GM19452 (cell line): ENCODE measurements around the gene HCFC1R1.

Experiments used
- ATAC-seq: cut with Tn5 transposase; IDR thresholded peaks from one replicate; pipeline ENCODE4 v1.9.1; 2021; ENCODE audit not compliant: unreplicated experiment

Gene HCFC1R1

GRCh38 chr16:3035972-3036725, 12.4 kb upstream of the HCFC1R1 start:
- ATAC-seq: no peak

DNA sequence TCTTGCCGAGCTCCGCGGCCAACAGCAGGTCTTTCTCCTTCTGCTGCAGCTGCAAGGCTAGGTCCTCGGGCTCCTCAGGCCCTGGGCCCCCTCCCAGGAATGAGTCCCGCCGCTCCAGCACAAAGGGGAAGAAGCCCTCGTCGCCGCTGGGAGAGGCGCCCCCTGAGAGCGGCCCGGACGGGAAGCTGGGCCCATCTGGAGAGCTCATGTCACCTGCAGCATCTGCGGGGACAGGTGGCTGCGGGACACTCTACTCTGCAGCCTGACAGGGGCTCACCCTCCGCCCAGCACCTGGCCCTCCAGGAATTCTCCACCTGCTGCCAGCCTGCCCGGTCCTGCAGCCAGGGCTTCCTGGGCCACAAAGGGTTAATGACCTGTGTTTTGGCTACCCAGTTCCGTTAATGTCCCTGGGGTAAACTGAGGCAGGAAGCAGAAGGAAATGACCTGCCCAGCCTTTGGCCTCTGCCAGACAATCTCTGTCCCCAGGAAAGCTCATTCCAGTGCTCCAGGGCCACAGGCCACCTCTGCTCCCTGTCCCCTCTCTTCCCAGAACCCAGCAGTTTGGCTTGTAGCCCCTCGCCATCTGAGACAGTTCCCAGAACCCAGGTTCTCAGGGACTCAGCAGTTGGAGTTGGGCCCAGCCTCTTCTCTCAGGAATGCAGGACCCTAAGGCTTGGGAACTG, 11.7 kb upstream of the HCFC1R1 start:
- ATAC-seq: no peak

GRCh38 chr16:3032624-3033023, 8.9 kb upstream of the HCFC1R1 start:
- ATAC-seq: no peak

- ATAC-seq: no peak
Measured at GRCh38 chr16:3030222-3031212, 6.8 kb upstream of the HCFC1R1 start.

DNA sequence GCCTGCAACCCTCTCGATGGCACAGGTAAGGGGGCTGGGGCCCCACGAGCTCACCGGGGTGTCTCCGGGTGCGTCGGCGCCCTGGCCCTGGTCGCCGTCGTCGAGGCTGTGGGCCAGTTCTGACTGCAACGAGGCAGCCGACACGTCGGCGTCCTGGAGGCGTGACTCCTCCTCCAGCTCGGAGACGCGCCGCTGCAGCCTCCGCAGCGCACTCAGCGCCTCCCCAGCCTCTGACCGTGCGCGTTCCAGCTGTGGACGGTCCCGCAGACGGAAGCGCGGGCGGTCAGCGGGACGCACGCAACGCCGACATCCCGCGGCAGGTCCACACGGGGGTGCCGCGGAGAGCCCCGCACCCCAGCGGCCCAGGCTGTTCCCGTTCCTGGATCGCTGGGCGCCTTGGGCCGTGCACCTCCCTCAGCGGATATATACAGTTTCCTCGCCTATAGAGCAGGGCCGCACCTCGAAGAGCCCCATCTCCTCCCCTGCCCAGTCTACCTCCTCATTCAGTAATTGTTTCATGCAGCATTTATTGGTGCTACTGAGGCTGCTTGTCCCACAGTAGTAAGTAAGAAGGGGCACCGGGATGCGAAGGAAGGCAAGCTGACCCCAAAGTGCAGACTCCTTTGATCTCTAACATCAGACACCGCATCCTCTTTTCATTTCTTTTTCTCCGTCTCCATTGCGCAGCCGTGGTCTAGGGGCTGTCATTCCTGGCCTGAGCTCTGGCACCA, 5.9 kb upstream of the HCFC1R1 start:
- no peak for ATAC-seq

DNA sequence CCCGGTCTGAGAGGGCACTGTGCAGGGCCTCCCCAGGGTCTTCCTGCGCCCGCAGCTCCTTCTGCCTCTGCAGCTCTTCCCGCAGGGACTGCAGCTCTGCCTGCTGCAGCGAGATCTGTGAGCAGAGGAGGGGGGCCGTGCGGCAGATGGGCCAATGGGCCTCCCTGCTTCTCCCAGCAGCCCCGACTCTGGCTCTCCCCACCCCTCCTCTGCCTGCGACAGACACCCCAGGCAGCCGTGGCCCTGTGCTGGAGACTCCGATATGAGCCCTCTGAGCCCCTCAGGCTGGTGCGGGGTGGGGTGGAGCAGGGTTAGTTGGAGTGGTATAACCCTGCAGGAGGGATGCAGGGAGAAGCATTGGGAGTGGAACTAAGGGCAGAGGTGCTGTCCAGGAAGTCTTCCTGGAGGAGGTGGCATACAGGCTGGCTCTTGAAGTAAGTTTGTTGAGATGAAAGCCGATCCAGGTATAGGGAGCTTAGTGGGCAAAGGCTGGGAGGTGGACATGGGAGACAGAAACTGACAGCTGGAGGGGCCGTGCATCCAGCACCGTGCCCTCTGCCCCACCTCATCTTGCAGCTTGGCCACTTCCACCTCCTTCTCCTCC, 5.1 kb upstream of the HCFC1R1 start:
- ATAC-seq: no peak

DNA sequence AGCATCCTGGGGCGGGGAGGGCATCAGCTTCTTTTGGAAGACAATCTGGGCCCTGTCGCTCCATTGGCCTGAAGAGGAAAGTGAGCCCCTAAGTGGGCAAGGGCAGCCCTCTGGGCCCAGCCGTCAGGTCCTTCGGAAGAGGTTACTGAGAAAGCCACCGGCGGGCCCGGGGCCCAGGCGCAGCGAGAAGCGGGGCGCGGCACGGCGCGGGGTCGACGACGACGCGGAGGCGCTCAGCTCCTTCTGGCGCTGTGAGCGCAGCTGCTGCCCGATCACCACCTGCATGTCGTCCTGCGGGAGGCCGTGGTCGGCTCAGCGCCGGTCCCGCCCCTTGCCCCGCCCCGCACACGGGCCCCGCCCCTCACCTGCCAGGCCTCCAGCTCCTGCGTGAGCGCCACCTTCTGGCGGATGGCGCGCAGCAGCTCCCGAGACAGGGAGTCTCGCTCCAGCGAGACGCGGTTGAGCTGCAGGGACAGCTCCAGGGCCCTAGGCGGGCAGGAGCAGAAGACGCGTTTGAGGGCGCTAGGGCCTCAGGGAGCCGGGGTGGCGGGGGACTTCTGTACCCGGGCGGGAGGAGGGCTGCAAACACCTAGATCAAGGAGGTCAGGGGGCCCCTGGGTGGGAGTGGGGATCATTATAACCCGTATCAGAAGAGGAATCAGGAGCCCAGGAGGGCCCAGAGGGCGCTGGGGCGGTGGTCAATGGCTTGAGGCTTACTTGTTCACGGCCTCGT, 4.4 kb upstream of the HCFC1R1 start:
- ATAC-seq: peak; percentile 39

GRCh38 chr16:3027489-3027795, 3.7 kb upstream of the HCFC1R1 start:
- no peak for ATAC-seq

DNA sequence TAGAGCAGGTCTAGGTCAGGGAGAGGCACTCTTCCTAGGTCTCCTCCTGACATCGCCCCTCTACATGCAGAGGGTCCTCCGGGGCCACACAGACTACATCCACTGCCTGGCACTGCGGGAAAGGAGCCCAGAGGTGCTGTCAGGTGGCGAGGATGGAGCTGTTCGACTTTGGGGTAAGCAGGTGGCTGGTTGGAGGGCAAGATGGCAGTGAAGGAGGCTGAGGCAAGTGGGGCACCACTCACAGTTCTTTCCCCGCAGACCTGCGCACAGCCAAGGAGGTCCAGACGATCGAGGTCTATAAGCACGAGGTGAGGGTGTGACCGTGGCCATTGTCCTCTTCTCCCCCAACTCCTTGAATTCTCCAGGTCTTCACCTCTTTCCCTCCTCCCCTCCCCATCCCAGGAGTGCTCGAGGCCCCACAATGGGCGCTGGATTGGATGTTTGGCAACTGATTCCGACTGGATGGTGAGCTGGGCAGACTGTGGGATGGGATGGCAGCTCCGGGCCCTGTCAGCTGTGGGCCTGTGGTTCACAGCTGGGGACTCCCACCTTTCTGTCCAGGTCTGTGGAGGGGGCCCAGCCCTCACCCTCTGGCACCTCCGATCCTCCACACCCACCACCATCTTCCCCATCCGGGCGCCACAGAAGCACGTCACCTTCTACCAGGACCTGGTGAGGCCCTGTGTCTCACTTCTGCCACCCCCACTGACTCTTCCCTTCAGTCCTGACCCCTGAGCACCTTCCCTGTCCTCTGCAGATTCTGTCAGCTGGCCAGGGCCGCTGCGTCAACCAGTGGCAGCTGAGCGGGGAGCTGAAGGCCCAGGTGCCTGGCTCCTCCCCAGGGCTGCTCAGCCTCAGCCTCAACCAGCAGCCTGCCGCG, 3.1 kb upstream of the HCFC1R1 start:
- ATAC-seq: no peak

DNA sequence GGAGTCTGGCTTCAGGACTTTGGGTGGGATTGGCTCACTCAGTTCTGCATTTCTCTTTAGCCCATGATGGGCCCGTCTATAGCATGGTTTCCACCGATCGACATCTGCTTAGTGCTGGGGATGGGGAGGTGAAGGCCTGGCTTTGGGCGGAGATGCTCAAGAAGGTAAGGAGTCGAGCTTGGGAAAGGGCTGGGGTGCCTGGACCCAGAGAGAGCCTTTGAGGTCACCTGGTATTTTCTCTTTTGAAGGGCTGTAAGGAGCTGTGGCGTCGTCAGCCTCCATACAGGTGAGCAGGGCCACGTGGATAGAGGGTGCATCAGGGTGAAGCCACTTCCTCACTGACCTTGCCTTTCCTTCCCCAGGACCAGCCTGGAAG, 2.2 kb upstream of the HCFC1R1 start:
- no peak for ATAC-seq

DNA sequence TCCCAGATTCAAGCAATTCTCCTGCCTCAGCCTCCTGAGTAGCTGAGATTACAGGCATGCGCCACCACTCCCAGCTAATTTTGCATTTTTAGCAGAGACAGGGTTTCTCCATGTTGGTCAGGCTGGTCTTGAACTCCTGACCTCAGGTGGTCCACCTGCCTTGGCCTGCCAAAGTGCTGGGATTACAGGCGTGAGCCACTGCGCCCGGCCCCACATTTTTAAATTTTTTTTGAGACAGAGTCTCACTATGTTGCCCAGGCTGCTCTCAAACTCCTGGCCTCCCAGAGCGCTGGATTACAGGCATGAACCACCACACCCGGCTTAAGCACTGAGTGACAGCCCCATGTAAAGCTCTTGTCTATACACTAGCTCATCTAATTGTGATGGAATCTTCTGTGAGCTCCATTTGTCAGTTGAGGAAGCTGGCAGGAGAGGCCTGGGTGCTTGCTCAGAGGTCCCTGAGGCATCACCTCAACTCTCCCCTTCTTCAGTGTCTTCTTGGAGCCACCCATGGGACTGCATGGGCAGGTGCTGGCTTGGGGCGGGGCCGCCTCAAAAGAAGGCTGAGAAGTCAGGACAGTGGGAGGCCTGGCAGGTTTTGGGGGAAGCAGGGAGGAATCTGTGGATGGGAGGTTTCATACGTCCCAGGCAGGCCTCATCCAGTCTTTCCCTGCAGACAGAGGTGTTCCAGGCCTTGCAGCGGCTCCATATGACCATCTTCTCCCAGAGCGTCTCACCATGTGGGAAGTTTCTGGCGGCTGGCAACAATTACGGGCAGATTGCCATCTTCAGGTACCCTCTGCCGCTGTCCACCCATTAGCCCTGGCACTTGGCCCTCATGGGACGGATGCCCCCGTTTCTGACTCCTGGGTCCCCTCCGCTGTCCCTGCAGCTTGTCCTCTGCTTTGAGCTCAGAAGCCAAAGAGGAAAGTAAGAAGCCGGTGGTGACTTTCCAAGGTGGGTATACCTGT, 1.6 kb upstream of the HCFC1R1 start:
- ATAC-seq: no peak

- no peak for ATAC-seq
Measured at GRCh38 chr16:3023415-3023668, 400 bp downstream of the HCFC1R1 start.

DNA sequence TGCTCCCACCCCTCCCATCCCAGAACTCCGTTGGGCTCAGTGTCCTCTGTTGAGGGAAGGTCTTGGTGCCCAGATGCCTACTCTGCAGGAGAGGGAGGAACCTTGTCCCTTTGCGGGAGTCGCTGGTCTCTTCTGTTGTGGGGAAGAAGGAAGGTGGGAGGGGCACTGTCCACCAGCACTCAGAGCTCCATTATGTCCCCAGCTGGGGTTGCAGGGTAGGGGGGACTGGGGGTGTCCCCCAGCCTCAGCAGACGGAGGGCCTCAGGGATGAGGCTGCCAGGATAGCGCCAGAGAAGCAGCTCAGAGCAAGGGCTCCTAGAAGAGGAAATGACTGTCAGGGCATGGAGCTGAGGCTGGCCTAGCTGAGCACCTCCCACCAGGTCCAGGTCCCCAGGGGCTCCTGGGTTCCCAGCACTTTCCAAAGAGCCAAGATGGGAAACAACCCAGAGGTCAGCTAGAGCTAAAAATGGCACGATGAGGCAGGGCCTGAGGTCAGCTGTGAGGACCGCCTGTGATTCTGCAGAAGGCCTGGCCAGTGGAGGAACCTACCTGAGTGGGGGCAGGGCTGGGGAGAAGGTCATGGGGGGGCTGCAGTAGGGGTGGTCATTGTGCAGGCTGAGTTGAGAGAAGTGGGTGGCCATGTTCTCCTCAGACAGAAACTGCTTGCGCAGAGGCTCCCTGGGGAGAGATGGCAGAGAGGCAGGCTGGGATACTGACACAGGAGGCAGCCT, 893 bp downstream of the HCFC1R1 start:
- no peak for ATAC-seq

DNA sequence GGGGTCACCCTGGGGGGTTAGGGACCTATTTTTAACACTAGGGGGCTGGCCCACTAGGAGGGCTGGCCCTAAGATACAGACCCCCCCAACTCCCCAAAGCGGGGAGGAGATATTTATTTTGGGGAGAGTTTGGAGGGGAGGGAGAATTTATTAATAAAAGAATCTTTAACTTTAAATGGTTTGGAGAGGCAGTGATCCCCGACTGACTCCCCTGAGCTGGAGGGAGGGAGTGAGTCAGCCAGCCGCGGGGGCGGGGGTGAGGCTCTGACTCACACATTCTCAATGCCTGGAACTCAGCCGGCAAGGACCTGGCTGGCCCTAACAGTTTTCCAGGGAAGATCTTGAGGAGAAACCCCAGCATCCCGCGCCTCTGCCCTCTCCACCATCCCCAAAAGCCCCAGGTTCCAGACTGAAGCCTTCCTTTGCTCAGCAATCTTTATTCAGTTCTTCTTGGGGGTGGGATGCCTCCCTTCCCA, 1.5 kb downstream of the HCFC1R1 start:
- ATAC-seq: no peak

DNA sequence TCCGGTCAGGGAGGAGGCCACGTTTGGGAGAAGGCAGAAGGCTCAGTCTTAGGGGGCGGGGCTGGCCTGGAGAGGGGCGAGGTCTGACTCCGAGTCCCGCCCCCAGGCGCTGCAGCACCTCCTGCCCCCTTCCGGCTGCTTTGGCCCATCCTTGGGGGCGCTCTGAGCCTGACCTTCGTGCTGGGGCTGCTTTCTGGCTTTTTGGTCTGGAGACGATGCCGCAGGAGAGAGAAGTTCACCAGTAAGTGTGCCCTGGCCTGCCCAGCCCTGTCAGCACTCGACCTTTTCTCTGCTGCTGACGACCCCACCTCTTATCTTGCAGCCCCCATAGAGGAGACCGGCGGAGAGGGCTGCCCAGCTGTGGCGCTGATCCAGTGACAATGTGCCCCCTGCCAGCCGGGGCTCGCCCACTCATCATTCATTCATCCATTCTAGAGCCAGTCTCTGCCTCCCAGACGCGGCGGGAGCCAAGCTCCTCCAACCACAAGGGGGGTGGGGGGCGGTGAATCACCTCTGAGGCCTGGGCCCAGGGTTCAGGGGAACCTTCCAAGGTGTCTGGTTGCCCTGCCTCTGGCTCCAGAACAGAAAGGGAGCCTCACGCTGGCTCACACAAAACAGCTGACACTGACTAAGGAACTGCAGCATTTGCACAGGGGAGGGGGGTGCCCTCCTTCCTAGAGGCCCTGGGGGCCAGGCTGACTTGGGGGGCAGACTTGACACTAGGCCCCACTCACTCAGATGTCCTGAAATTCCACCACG, 2.1 kb downstream of the HCFC1R1 start:
- ATAC-seq: no peak

DNA sequence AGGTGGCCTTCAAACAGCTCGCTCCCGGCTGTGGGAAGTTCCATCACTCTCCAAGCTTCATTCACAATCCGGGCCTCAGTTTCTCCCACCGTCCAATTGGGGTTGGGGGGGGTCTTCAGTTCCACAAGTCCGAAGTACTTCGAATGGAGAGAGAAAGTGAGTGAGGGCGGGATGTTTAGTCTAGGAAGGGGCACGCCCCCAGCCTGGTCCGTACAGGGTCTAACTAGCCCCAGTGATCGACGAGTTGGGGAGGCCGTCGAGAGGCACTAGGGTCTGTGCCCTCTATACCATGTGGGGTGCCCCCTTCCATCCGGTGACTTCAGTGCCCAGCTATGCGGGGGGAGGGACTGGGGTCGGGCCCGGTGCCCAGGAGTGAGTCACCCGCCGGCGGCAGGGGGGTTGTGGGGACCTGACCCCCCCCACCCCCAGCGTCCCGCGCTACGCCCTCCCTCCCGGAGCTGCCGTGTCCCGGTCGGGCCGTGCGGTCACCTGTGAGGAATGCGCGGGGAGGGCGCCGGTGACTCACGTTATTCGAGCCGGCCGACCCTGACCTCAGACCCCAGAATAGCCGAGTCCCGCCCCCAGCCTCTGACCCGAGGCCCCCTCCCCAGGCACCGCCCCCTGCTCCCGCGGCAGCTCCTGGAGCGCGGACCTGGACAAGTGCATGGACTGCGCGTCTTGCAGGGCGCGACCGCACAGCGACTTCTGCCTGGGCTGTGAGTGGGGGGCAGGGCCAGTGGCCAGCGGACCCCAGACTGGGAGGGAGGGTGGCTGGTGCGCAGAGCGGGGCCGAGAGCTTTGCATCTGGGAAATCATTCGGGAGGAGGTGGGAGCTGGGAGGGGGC, 2.9 kb downstream of the HCFC1R1 start:
- no peak for ATAC-seq
